ENCODE measurements around the gene WFIKKN2. TPM values are rescaled to one million over a fixed set of nuclear protein-coding genes. Genes with fewer than 3 reads are reported as not detected.

WFIKKN2 gene
- total and polyA plus RNA-seq, 5 donors from 2014 or later = not detected

DNA sequence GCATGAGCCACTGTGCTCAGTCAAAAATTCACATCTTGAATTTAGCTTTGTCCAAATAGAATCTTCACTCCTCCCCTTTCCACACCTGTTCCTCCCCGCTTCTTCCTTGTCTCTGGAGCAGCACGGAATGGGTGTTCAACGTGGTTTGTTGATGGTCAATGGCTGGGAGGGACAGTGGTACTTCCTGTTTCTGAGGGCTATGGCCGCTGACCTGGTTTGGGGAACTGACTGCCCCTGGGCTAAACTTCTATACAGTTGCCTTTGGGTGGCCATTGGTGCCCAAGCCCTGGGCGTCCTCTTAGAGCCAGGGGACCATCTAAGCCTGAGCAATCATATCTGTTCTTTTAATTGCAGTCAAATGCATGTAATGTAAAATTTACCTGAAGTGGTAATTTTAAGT, 19.1 kb upstream of the WFIKKN2 start:
- Mint-ChIP-seq H3K9me3 (no peaks in the 10 kb centered on the region), H3K27me3 (peaks cover 22% of the 10 kb centered on the region), H3K4me1 (no peaks in the 10 kb centered on the region), H3K36me3 (no peaks in the 10 kb centered on the region), H3K27ac (no peak overlapping the region), H3K4me3 (no peak overlapping the region)
- no peak overlapping the region for H3K4me3 ChIP-seq (ENCODE audit: low read depth, low read length)
- DNase-seq = no peak
- no peaks in the 10 kb centered on the region for H3K9me3 ChIP-seq (ENCODE audit: control insufficient read depth in 2 of 2, low read length in 2 of 2)
- H3K27ac ChIP-seq (ENCODE audit: insufficient read depth, low read length, poor library complexity, severe bottlenecking) = no peak overlapping the region
- peaks cover 5% of the 10 kb centered on the region for H3K4me1 ChIP-seq (ENCODE audit: control insufficient read depth, insufficient read depth, low read length, poor library complexity, severe bottlenecking)
- peaks cover 2% of the 10 kb centered on the region for H3K27me3 ChIP-seq (ENCODE audit: control insufficient read depth, insufficient read depth, low read length)
- ATAC-seq (ENCODE audit: low read depth in 2 of 2) = no peak
- no peaks in the 10 kb centered on the region for H3K36me3 ChIP-seq (ENCODE audit: control insufficient read depth, insufficient read depth, low read length)

DNA sequence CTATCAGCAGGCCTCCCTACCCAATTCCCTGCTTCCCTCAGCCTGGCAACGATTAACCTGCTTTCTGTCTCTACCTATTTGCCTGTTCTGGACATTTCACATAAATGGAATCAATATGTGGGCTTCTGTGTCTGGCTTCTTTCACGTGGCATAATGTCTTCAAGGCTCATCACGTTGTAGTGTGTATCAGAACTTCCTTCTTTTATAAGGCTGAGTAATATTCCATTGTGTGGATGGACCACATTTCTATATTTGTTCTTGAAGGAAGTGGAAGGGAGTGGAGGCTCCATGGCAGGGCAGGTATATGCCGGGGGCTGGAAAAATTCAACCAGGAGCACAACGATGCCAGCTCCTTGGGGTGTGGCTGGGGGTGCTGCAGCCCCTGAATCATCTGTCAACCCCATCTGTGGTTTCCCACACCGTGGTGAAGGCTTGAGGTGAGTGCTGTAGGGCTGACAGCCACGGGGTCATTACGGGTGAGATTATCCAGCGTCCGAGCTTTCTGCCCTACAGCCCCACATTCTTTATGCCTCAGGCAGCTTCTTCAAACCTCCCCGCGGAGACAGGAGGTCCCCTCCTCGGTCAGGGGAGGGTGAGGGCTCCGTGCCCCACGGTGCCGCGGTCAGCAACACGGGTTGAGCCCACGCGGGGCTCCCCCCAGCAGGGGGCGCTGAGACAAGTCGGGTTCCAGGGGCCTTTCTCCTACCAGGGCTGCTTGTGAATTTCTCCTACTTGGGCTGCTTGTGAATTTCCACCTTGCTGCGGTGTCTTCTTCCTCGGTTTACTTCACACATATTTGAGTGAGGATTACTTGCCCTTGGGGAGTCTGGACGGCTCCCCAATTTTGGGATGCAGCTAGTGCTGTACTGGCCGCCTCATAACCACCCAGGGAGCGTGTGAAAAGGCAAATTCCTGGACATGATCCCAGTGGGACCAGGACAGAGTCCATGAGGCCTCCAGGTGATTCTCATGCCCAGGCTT, 18.3 kb upstream of the WFIKKN2 start:
- Histone ChIP-seq H3K27me3 (ENCODE audit: control insufficient read depth, insufficient read depth, low read length) (peaks cover 2% of the 10 kb centered on the region), H3K9me3 (ENCODE audit: control insufficient read depth in 2 of 2, low read length in 2 of 2) (no peaks in the 10 kb centered on the region), H3K4me3 (ENCODE audit: low read depth, low read length) (no peak overlapping the region), H3K4me1 (ENCODE audit: control insufficient read depth, insufficient read depth, low read length, poor library complexity, severe bottlenecking) (peaks cover 5% of the 10 kb centered on the region), H3K27ac (ENCODE audit: insufficient read depth, low read length, poor library complexity, severe bottlenecking) (no peak overlapping the region), H3K36me3 (ENCODE audit: control insufficient read depth, insufficient read depth, low read length) (no peaks in the 10 kb centered on the region)
- no peak overlapping the region for H3K27ac Mint-ChIP-seq
- peak; percentile 54 to 68 for ATAC-seq (ENCODE audit: low read depth in 2 of 2)
- no peaks in the 10 kb centered on the region for H3K36me3 Mint-ChIP-seq
- H3K27me3 Mint-ChIP-seq = peaks cover 22% of the 10 kb centered on the region
- H3K9me3 Mint-ChIP-seq = no peaks in the 10 kb centered on the region
- peak overlapping the region in 1 of 4 donors; percentile 60 for H3K4me3 Mint-ChIP-seq
- H3K4me1 Mint-ChIP-seq = no peaks in the 10 kb centered on the region
- DNase-seq = peak; percentile 21 to 57 (median 53)

DNA sequence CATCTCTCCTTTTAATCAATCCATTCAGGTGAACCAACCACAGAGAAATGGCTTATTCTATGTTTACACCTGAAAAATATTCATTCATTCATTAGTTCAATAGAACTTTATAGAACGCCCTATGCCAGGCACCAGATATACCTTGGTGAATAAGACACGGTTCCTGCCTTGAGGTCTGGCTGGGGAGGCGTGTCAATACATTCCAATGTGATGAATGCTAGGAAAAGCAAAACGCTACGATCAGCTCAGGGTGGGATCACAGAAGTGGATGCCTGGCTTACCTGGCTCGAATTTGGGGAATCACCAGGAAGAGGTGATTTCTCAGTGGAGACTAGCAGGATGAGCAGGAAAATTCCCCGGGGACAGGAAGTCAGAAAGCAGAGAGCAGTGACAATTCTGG, 17.5 kb upstream of the WFIKKN2 start:
- no peak overlapping the region for H3K27ac Mint-ChIP-seq
- Histone ChIP-seq H3K9me3 (ENCODE audit: control insufficient read depth in 2 of 2, low read length in 2 of 2) (no peaks in the 10 kb centered on the region), H3K27me3 (ENCODE audit: control insufficient read depth, insufficient read depth, low read length) (peaks cover 2% of the 10 kb centered on the region), H3K4me3 (ENCODE audit: low read depth, low read length) (no peak overlapping the region), H3K36me3 (ENCODE audit: control insufficient read depth, insufficient read depth, low read length) (no peaks in the 10 kb centered on the region), H3K27ac (ENCODE audit: insufficient read depth, low read length, poor library complexity, severe bottlenecking) (no peak overlapping the region), H3K4me1 (ENCODE audit: control insufficient read depth, insufficient read depth, low read length, poor library complexity, severe bottlenecking) (peaks cover 5% of the 10 kb centered on the region)
- peak overlapping the region in 1 of 4 donors; percentile 60 for H3K4me3 Mint-ChIP-seq
- H3K9me3 Mint-ChIP-seq = no peaks in the 10 kb centered on the region
- no peak for DNase-seq
- no peak for ATAC-seq (ENCODE audit: low read depth in 2 of 2)
- H3K36me3 Mint-ChIP-seq = no peaks in the 10 kb centered on the region
- no peaks in the 10 kb centered on the region for H3K4me1 Mint-ChIP-seq
- peaks cover 17% of the 10 kb centered on the region for H3K27me3 Mint-ChIP-seq

DNA sequence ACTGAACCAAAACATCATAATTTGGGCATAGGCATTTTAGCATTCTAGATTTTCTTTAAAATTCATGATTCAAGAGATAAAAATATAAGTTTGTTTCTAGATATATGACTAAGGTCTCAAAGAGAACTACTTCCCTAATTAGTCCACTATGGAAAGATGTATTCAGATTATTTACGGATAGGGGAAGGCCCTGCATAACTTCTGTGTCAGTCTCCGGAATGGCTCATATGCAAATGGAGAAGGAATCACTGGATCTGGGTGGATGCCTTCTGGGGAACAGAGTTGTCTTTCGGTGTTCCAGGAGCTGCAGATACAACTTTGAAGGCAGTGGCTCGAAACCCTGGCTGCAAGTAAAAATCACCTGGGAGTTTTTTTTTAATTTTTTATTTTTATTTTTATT, 17.1 kb upstream of the WFIKKN2 start:
- Histone ChIP-seq H3K36me3 (ENCODE audit: control insufficient read depth, insufficient read depth, low read length) (no peaks in the 10 kb centered on the region), H3K27me3 (ENCODE audit: control insufficient read depth, insufficient read depth, low read length) (peaks cover 2% of the 10 kb centered on the region), H3K4me1 (ENCODE audit: control insufficient read depth, insufficient read depth, low read length, poor library complexity, severe bottlenecking) (peaks cover 5% of the 10 kb centered on the region), H3K9me3 (ENCODE audit: control insufficient read depth in 2 of 2, low read length in 2 of 2) (no peaks in the 10 kb centered on the region), H3K4me3 (ENCODE audit: low read depth, low read length) (no peak overlapping the region), H3K27ac (ENCODE audit: insufficient read depth, low read length, poor library complexity, severe bottlenecking) (no peak overlapping the region)
- Mint-ChIP-seq H3K9me3 (no peaks in the 10 kb centered on the region), H3K4me1 (no peaks in the 10 kb centered on the region), H3K27me3 (peaks cover 15% of the 10 kb centered on the region), H3K27ac (no peak overlapping the region), H3K4me3 (no peak overlapping the region), H3K36me3 (no peaks in the 10 kb centered on the region)
- ATAC-seq (ENCODE audit: low read depth in 2 of 2) (no peak), DNase-seq (no peak)

DNA sequence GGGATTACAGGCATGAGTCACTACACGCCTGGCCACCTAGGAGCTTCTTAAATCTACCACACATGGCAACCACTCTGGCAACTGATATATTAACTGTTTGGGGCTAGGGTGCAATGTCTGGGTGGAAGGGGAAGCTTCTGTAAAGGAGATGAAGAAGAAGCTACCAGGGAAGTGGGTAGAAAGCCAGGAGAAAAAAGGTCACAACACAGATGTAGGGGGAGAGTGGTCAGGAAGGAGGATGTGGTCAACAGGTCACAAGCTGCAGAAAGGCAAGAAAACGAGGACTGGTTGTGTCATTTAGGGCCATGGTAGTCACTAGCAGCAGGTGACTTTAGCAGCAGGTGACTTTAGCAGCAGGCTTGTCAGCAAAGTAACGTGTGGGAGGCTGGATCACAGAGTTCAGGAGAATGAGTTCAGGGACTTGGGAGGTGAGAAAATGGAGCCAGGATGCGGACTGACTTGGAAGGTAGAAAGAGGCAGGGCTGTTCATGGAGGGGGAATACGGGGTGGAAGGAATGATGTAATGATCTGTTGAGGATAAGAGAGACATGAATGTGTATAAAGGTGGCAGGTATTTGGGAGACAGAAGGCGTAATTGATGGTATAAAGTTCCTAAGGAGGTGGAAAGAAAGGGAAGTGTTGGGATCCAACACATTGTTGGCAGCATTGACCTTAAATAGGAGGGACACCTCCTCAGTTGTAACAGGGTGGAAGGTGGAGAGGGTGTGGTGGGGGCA, 16.3 kb upstream of the WFIKKN2 start:
- Mint-ChIP-seq H3K9me3 (peaks cover 0 to 3% (median 0%) of the 10 kb centered on the region in 7 donors), H3K27ac (peak overlapping the region in 1 of 3 donors; percentile 11), H3K4me1 (no peaks in the 10 kb centered on the region), H3K27me3 (peaks cover 11% of the 10 kb centered on the region), H3K4me3 (no peak overlapping the region), H3K36me3 (no peaks in the 10 kb centered on the region)
- ATAC-seq (ENCODE audit: low read depth in 2 of 2) (no peak), DNase-seq (peak in 1 of 3 donors; percentile 10)
- Histone ChIP-seq H3K27ac (ENCODE audit: insufficient read depth, low read length, poor library complexity, severe bottlenecking) (no peak overlapping the region), H3K36me3 (ENCODE audit: control insufficient read depth, insufficient read depth, low read length) (no peaks in the 10 kb centered on the region), H3K9me3 (ENCODE audit: control insufficient read depth in 2 of 2, low read length in 2 of 2) (no peaks in the 10 kb centered on the region), H3K27me3 (ENCODE audit: control insufficient read depth, insufficient read depth, low read length) (peaks cover 2% of the 10 kb centered on the region), H3K4me3 (ENCODE audit: low read depth, low read length) (no peak overlapping the region), H3K4me1 (ENCODE audit: control insufficient read depth, insufficient read depth, low read length, poor library complexity, severe bottlenecking) (peaks cover 5% of the 10 kb centered on the region)

DNA sequence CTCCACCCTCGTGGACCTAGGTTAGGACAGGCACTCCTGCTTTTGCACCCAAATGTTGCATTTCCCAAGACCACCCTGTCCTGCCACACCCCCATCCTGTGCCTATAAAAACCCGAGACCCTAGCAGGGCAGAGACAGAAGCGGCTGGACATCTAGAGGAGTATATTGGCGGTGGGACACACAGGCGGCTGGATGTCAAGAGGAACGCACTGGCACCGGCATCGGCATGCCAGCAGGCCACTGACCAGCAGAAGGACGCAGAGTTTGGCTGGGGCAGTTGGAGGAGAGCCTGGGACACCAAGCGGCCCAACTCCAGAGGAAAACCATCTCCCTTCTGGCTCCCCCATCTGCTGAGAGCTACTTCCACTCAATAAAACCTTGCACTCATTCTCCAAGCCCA, 14.7 kb upstream of the WFIKKN2 start:
- no peak for ATAC-seq (ENCODE audit: low read depth in 2 of 2)
- no peaks in the 10 kb centered on the region for H3K36me3 ChIP-seq (ENCODE audit: control insufficient read depth, insufficient read depth, low read length)
- peaks cover 15% of the 10 kb centered on the region for H3K27me3 Mint-ChIP-seq

DNA sequence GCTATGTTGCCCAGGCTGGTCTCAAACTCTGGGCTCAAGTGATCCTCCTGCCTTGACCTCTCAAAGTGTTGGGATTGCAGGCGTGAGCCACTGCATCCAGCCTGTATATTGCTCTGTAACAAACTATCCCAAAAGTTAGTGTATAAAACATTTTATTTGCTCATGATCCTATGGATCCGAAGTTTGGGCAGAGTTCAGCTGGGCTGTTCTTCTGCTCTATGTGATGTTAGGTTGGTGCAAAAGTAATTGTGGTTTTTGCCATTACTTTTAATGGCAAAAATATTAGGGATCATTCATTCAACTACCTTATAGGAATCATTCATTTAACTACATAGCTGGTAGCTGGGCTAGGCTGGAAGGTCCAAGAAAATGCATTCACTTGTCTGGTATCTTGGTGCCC, 12.8 kb upstream of the WFIKKN2 start:
- Histone ChIP-seq H3K36me3 (ENCODE audit: control insufficient read depth, insufficient read depth, low read length) (no peaks in the 10 kb centered on the region), H3K9me3 (ENCODE audit: control insufficient read depth in 2 of 2, low read length in 2 of 2) (no peaks in the 10 kb centered on the region), H3K27me3 (ENCODE audit: control insufficient read depth, insufficient read depth, low read length) (peaks cover 2% of the 10 kb centered on the region), H3K27ac (ENCODE audit: insufficient read depth, low read length, poor library complexity, severe bottlenecking) (no peak overlapping the region), H3K4me1 (ENCODE audit: control insufficient read depth, insufficient read depth, low read length, poor library complexity, severe bottlenecking) (no peaks in the 10 kb centered on the region), H3K4me3 (ENCODE audit: low read depth, low read length) (no peak overlapping the region)
- Mint-ChIP-seq H3K27me3 (peaks cover 10% of the 10 kb centered on the region), H3K4me3 (no peak overlapping the region), H3K36me3 (no peaks in the 10 kb centered on the region), H3K27ac (no peak overlapping the region), H3K9me3 (peaks cover 0 to 3% (median 0%) of the 10 kb centered on the region in 7 donors), H3K4me1 (no peaks in the 10 kb centered on the region)
- DNase-seq (no peak), ATAC-seq (ENCODE audit: low read depth in 2 of 2) (no peak)

More for the DNA sequence above, 14.7 kb upstream of the WFIKKN2 start:
- Mint-ChIP-seq H3K36me3 (no peaks in the 10 kb centered on the region), H3K4me3 (no peak overlapping the region), H3K9me3 (peaks cover 0 to 3% (median 0%) of the 10 kb centered on the region in 7 donors), H3K4me1 (no peaks in the 10 kb centered on the region), H3K27ac (no peak overlapping the region)
- Histone ChIP-seq H3K4me3 (ENCODE audit: low read depth, low read length) (no peak overlapping the region), H3K9me3 (ENCODE audit: control insufficient read depth in 2 of 2, low read length in 2 of 2) (no peaks in the 10 kb centered on the region), H3K4me1 (ENCODE audit: control insufficient read depth, insufficient read depth, low read length, poor library complexity, severe bottlenecking) (peaks cover 5% of the 10 kb centered on the region), H3K27me3 (ENCODE audit: control insufficient read depth, insufficient read depth, low read length) (peaks cover 2% of the 10 kb centered on the region), H3K27ac (ENCODE audit: insufficient read depth, low read length, poor library complexity, severe bottlenecking) (no peak overlapping the region)
- DNase-seq = no peak

All from CD4-positive, CD25-positive, alpha-beta regulatory T cell (primary cell).